ENCODE measurements around the gene HAAO.
A peak's percentile ranks its signal among the peaks of the same experiment; 100 is the strongest.

- TF ChIP-seq CTCF (IDR thresholded peaks at IDR 0.05; ENCODE audit: extremely low read depth in 1 of 2, insufficient read depth in 1 of 2, low read depth in 1 of 2, low read length in 2 of 2) (peak in 1 of 2 donors; percentile 17), POLR2A (IDR thresholded peaks at IDR 0.05; ENCODE audit: low read depth, low read length) (no peak), EZH2 (IDR thresholded peaks at IDR 0.05; ENCODE audit: borderline replicate concordance, low read depth, low read length, severe bottlenecking) (peak; percentile 78), POLR2AphosphoS5 (IDR thresholded peaks at IDR 0.05; ENCODE audit: insufficient read depth, low read depth, low read length) (no peak), MYC (IDR thresholded peaks at IDR 0.05; ENCODE audit: low read depth, low read length) (no peak), FOS (IDR thresholded peaks at IDR 0.05; ENCODE audit: borderline replicate concordance, insufficient read depth, low read length) (no peak), JUN (IDR thresholded peaks at IDR 0.05; ENCODE audit: borderline replicate concordance, insufficient read depth, insufficient read length, low read depth) (no peak), GATA2 (IDR thresholded peaks at IDR 0.05; ENCODE audit: insufficient read depth, insufficient read length, low read depth, low read length) (no peak)
Measured at GRCh38 chr2:42792583-42793333, at the start of gene HAAO.
